K562 (cell line): Measurements from ENCODE around the gene SCAMP3. TPM values are rescaled to one million over a fixed set of nuclear protein-coding genes. Genes with fewer than 3 reads are reported as not detected.

ENCODE experiments used
- ARID1B ChIP-seq: fragments of 450-650 bp; IDR thresholded peaks from 2 replicates; pipeline ENCODE4 v1.6.1; 2016; ENCODE audit warnings: antibody characterized with exemption, mild to moderate bottlenecking, inconsistent platforms
- BACH1 ChIP-seq: fragments of 200-800 bp; sonication (Bioruptor generic); IDR thresholded peaks from 2 replicates; pipeline ENCODE4 v1.6.1; 2016; ENCODE audit warnings: missing genetic modification characterization, missing compliant biosample characterization
- CC2D1A ChIP-seq: fragments of 450-650 bp; IDR thresholded peaks from 2 replicates; pipeline ENCODE4 v1.6.1; 2017; ENCODE audit warnings: mild to moderate bottlenecking
- CREB1 ChIP-seq, 2 experiments: sonication (generic) in 1 of 2; formaldehyde crosslinking in 1 of 2; IDR thresholded peaks; 2 replicates each; pipeline versions ENCODE4 v1.6.1 to v1.8.0; 2012 to 2022; ENCODE audit warnings: inconsistent platforms in 1 of 2, mild to moderate bottlenecking in 1 of 2, missing genetic modification reagents in 1 of 2, moderate library complexity in 1 of 2
- JUN ChIP-seq, 2 experiments: sonication (generic) in 1 of 2; formaldehyde crosslinking in 1 of 2; IDR thresholded peaks; 2 replicates each; pipeline versions ENCODE4 v1.6.1 to v1.8.0; 2012 to 2022; ENCODE audit warnings: borderline replicate concordance in 2 of 2, mild to moderate bottlenecking in 2 of 2, improper control_type of control experiment in 1 of 2, low read depth in 1 of 2, low read length in 1 of 2, missing genetic modification reagents in 1 of 2
- KLF16 ChIP-seq: IDR thresholded peaks from 2 replicates; pipeline ENCODE4 v1.6.1; 2016; ENCODE audit warnings: antibody characterized with exemption
- MECOM ChIP-seq: fragments of 250-450 bp; sonication (Bioruptor Pico); IDR thresholded peaks from 2 replicates; pipeline ENCODE4 v1.8.0; 2022; ENCODE audit warnings: inconsistent platforms
- NFIX ChIP-seq: fragments of 250-450 bp; sonication (Bioruptor Pico); IDR thresholded peaks from 2 replicates; pipeline ENCODE4 v1.4.0; 2020; ENCODE audit warnings: low read depth, mild to moderate bottlenecking, moderate library complexity
- NFXL1 ChIP-seq: fragments of 450-650 bp; formaldehyde crosslinking; IDR thresholded peaks from 2 replicates; pipeline ENCODE4 v1.4.0; 2021; ENCODE audit warnings: mild to moderate bottlenecking
- RBBP5 ChIP-seq: fragments of 200-600 bp; sonication (generic); IDR thresholded peaks from 2 replicates; pipeline ENCODE4 v1.6.1; 2012; ENCODE audit warnings: borderline replicate concordance, mild to moderate bottlenecking, low read length, control low read depth, inconsistent platforms; ENCODE audit not compliant: insufficient read depth, poor library complexity, severe bottlenecking
- SLC30A9 ChIP-seq: fragments of 250-450 bp; sonication (Bioruptor Pico); IDR thresholded peaks from 2 replicates; pipeline ENCODE4 v1.8.0; 2022; ENCODE audit warnings: mild to moderate bottlenecking, moderate library complexity
- SMAD1 ChIP-seq: fragments of 150-350 bp; IDR thresholded peaks from 2 replicates; pipeline ENCODE4 v1.6.1; 2014; ENCODE audit warnings: low read length, low read depth; ENCODE audit not compliant: partially characterized antibody
- SMAD4 ChIP-seq: fragments of 250-450 bp; sonication (Bioruptor Pico); conservative IDR thresholded peaks from 2 replicates; pipeline ENCODE4 v1.8.0; 2021; ENCODE audit warnings: inconsistent platforms, mild to moderate bottlenecking, moderate library complexity
- ZBTB17 ChIP-seq: fragments of 450-650 bp; formaldehyde crosslinking; IDR thresholded peaks from 2 replicates; pipeline ENCODE4 v1.4.0; 2020; ENCODE audit warnings: mild to moderate bottlenecking
- ZNF561 ChIP-seq: fragments of 450-650 bp; formaldehyde crosslinking; conservative IDR thresholded peaks from 2 replicates; pipeline ENCODE4 v1.4.0; 2020; ENCODE audit warnings: mild to moderate bottlenecking, moderate library complexity
- ZNF699 ChIP-seq: fragments of 250-450 bp; sonication (Bioruptor Pico); IDR thresholded peaks from 2 replicates; pipeline ENCODE4 v1.8.0; 2021; ENCODE audit warnings: mild to moderate bottlenecking, moderate library complexity; ENCODE audit not compliant: insufficient replicate concordance
- ZNF707 ChIP-seq: fragments of 250-450 bp; sonication (Bioruptor Pico); conservative IDR thresholded peaks from 2 replicates; pipeline ENCODE4 v1.8.0; 2022; ENCODE audit warnings: inconsistent platforms, mild to moderate bottlenecking, moderate library complexity
- polyA plus RNA-seq, 8 experiments: library from polyadenylated mRNA; depleted of rRNA in 4 of 8; stranded (reverse) in 5 of 8; unstranded in 3 of 8; fragments of >200 nt; fragmentation: Nextera tagmentation in 2 of 8; fragmentation: Illumina TruSeq in 1 of 8; extraction: Ambion mirVana in 2 of 8; extraction: Trizol in 1 of 8; gene quantifications; 2 replicates each; pipeline versions ENCODE4 v1.2.1 to v1.2.3, GENCODE V29; 2011 to 2014; ENCODE audit warnings: inconsistent platforms in 1 of 8, missing spikeins in 1 of 8
- total RNA-seq, 7 experiments: library from RNA; depleted of rRNA in 6 of 7; stranded (reverse); fragments of >200 nt in 6 of 7; fragmentation: Illumina TruSeq in 2 of 7; extraction: Trizol in 2 of 7; gene quantifications; 2 replicates each; pipeline versions ENCODE4 v1.2.1 to v1.2.3, GENCODE V29; 2011 to 2021; ENCODE audit warnings: low replicate concordance in 1 of 7
- TF ChIP-seq, protein P1 (sequence below): fragments of 150-350 bp; conservative IDR thresholded peaks from 2 replicates; pipeline ENCODE4 v1.6.1; 2014; ENCODE audit warnings: low read length
- TF ChIP-seq, protein P2 (sequence below): fragments of 250-450 bp; sonication (Bioruptor Pico); IDR thresholded peaks from 2 replicates; pipeline ENCODE4 v1.4.0; 2020; ENCODE audit warnings: mild to moderate bottlenecking
- TF ChIP-seq, protein P3 (sequence below): fragments of 250-450 bp; sonication (Bioruptor Pico); IDR thresholded peaks from 2 replicates; pipeline ENCODE4 v1.5.1; 2021; ENCODE audit warnings: mild to moderate bottlenecking
- TF ChIP-seq, protein P4 (sequence below): fragments of 450-650 bp; IDR thresholded peaks from 2 replicates; pipeline ENCODE4 v1.6.1; 2016

The SCAMP3 gene
- total and polyA plus RNA-seq, 9 of the 15 experiments (the other 6 are each of a cell fraction or from before 2014, with no cell fraction given), result 14.2 to 131 (median 86.1) TPM

DNA sequence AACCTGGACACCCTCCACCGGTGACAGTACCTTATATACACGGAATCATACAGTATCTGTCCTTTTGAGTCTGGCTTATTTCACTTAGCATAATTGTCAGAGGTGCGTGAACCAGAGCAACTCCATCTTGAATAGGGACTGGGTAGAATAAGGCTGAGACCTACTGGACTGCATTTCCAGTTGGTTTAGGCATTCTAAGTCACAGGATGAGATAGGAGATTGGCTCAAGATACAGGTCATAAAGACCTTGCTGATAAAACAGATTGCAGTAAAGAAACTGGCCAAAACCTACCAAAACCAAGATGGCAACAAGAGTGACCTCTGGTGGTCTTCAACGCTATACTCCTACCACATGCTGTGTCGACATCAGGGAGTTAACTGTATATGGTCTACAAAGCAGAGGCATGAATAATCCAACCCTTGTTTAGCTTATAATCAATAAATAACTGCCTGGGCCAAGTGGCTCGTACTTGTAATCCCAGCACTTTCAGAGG is 45.1 kb upstream of the SCAMP3 start (continued):
- TF ChIP-seq BACH1 (peak; percentile 88), SMAD1 (no peak), ZNF699 (CRISPR knock-in tag) (peak; percentile 32), MECOM (CRISPR knock-in tag) (peak; percentile 97), JUN (IDR thresholded peaks at IDR 0.05; ENCODE audit: borderline replicate concordance, low read depth, low read length) (no peak), JUN (CRISPR knock-in tag; IDR thresholded peaks at IDR 0.05; ENCODE audit: borderline replicate concordance) (no peak), RBBP5 (no peak), ZNF561 (CRISPR knock-in tag) (0 out of 2 replicates have a peak, but pooled peaks have one; percentile 45), SMAD4 (CRISPR knock-in tag) (peak; percentile 98), CC2D1A (no peak), NFXL1 (peak; percentile 89), SLC30A9 (CRISPR knock-in tag) (no peak), NFIX (CRISPR knock-in tag) (peak; percentile 59), ARID1B (peak; percentile 58), ZNF707 (CRISPR knock-in tag) (peak; percentile 75; the same call in 1 of the 2 replicates), KLF16 (no peak), CREB1 (IDR thresholded peaks at IDR 0.05) (no peak), CREB1 (CRISPR knock-in tag; IDR thresholded peaks at IDR 0.05) (no peak), ZBTB17 (peak; percentile 94)
- TF ChIP-seq, protein P1, sequence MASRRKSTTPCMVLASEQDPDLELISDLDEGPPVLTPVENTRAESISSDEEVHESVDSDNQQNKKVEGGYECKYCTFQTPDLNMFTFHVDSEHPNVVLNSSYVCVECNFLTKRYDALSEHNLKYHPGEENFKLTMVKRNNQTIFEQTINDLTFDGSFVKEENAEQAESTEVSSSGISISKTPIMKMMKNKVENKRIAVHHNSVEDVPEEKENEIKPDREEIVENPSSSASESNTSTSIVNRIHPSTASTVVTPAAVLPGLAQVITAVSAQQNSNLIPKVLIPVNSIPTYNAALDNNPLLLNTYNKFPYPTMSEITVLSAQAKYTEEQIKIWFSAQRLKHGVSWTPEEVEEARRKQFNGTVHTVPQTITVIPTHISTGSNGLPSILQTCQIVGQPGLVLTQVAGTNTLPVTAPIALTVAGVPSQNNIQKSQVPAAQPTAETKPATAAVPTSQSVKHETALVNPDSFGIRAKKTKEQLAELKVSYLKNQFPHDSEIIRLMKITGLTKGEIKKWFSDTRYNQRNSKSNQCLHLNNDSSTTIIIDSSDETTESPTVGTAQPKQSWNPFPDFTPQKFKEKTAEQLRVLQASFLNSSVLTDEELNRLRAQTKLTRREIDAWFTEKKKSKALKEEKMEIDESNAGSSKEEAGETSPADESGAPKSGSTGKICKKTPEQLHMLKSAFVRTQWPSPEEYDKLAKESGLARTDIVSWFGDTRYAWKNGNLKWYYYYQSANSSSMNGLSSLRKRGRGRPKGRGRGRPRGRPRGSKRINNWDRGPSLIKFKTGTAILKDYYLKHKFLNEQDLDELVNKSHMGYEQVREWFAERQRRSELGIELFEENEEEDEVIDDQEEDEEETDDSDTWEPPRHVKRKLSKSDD, result no peak
- TF ChIP-seq, protein P2, sequence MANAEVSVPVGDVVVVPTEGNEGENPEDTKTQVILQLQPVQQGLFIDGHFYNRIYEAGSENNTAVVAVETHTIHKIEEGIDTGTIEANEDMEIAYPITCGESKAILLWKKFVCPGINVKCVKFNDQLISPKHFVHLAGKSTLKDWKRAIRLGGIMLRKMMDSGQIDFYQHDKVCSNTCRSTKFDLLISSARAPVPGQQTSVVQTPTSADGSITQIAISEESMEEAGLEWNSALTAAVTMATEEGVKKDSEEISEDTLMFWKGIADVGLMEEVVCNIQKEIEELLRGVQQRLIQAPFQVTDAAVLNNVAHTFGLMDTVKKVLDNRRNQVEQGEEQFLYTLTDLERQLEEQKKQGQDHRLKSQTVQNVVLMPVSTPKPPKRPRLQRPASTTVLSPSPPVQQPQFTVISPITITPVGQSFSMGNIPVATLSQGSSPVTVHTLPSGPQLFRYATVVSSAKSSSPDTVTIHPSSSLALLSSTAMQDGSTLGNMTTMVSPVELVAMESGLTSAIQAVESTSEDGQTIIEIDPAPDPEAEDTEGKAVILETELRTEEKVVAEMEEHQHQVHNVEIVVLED (CRISPR knock-in tag), result peak; percentile 82
- TF ChIP-seq, protein P3, sequence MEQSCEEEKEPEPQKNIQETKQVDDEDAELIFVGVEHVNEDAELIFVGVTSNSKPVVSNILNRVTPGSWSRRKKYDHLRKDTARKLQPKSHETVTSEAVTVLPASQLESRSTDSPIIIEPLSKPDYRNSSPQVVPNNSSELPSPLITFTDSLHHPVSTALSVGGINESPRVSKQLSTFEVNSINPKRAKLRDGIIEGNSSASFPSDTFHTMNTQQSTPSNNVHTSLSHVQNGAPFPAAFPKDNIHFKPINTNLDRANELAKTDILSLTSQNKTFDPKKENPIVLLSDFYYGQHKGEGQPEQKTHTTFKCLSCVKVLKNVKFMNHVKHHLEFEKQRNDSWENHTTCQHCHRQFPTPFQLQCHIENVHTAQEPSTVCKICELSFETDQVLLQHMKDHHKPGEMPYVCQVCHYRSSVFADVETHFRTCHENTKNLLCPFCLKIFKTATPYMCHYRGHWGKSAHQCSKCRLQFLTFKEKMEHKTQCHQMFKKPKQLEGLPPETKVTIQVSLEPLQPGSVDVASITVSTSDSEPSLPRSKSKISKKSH (CRISPR knock-in tag), result no peak
- TF ChIP-seq, protein P4, sequence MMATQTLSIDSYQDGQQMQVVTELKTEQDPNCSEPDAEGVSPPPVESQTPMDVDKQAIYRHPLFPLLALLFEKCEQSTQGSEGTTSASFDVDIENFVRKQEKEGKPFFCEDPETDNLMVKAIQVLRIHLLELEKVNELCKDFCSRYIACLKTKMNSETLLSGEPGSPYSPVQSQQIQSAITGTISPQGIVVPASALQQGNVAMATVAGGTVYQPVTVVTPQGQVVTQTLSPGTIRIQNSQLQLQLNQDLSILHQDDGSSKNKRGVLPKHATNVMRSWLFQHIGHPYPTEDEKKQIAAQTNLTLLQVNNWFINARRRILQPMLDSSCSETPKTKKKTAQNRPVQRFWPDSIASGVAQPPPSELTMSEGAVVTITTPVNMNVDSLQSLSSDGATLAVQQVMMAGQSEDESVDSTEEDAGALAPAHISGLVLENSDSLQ, result no peak
